ENCODE results near the gene NBR1. TPM values are rescaled to one million over a fixed set of nuclear protein-coding genes. Genes with fewer than 3 reads are reported as not detected.
"Not testable (repeated sequence)": the region's sequence is repeated elsewhere in the genome, so short reads cannot be mapped to it uniquely, and the experiment has no call there.

Gene NBR1
- total and polyA plus RNA-seq, 2 of the 4 experiments (the other 2 are of a cell fraction) = 52.4 to 132 TPM

GRCh38 chr17:43228020-43228782 lies 57.2 kb downstream of the NBR1 start, which contains the start of gene CCDC200:
Gene CCDC200 (minus strand): TSS chr17:43228623. CDS start chr17:43228554, 69 bp downstream.
- H3K27ac ChIP-seq (ENCODE audit: insufficient read depth, low read length); H3K18ac ChIP-seq (ENCODE audit: low read depth, low read length); H3K4me1 ChIP-seq (ENCODE audit: control insufficient read depth, insufficient read depth, low read length); H3K4ac ChIP-seq (ENCODE audit: low read depth, low read length); in situ Hi-C loops (cut with MboI; ENCODE audit: low sequenced_read_pairs); H3K9me3 ChIP-seq (ENCODE audit: control insufficient read depth, insufficient read depth, low read length); dilution Hi-C loops (cut with HindIII; ENCODE audit: low sequenced_read_pairs, unreplicated experiment); H3K9ac ChIP-seq (ENCODE audit: low read depth, low read length); H4K5ac ChIP-seq (ENCODE audit: low read depth, low read length); H3K14ac ChIP-seq (replicated peaks; ENCODE audit: low read depth, low read length); H2BK5ac ChIP-seq (ENCODE audit: low read depth, low read length, poor library complexity, severe bottlenecking); H3K56ac ChIP-seq (ENCODE audit: extremely low read depth, insufficient read depth, low read length); H3K4me3 ChIP-seq (ENCODE audit: insufficient read depth, low read depth, low read length); H2AK5ac ChIP-seq (ENCODE audit: low read depth, low read length); POLR2A ChIA-PET (ENCODE audit: unreplicated experiment); H2BK20ac ChIP-seq (ENCODE audit: low read depth, low read length); H2AK9ac ChIP-seq (replicated peaks; ENCODE audit: low read depth, low read length, poor library complexity); H4K8ac ChIP-seq (ENCODE audit: low read depth in 2 of 2, low read length in 2 of 2); H3K23ac ChIP-seq (ENCODE audit: low read depth, low read length); intact Hi-C loops (cut with micrococcal nuclease); ATAC-seq (ENCODE audit: low read depth); DNase-seq; H2BK120ac ChIP-seq (ENCODE audit: low read depth, low read length); H2BK15ac ChIP-seq (ENCODE audit: low read depth, low read length); H4K91ac ChIP-seq (ENCODE audit: insufficient read depth, low read depth, low read length); BruUV-seq (replicated peaks); H3K9me1 ChIP-seq (ENCODE audit: insufficient read depth, low read length); CTCF ChIA-PET; H4K20me1 ChIP-seq (ENCODE audit: insufficient read depth, low read length); H3K27me3 ChIP-seq (ENCODE audit: control insufficient read depth, insufficient read depth, low read length); H3K4me2 ChIP-seq (ENCODE audit: low read depth, low read length); H2AFZ ChIP-seq (replicated peaks; ENCODE audit: low read length, poor library complexity): not testable (repeated sequence)
- Histone ChIP-seq H3K79me1 (ENCODE audit: low read depth in 1 of 2, low read length in 2 of 2) (peaks cover 0 to 11% of the 10 kb centered on the region in 2 experiments; a peak in 1 of 4 replicates), H3K36me3 (ENCODE audit: control insufficient read depth, insufficient read depth, low read length) (peaks cover 15% of the 10 kb centered on the region)
- WGBS, 2 experiments (ENCODE audit: extremely low coverage in 2 of 2, insufficient read length in 1 of 2) = no CpG with 5 or more reads among the region's 7 CpGs

- POLR2A ChIA-PET (ENCODE audit: unreplicated experiment); H3K4me2 ChIP-seq (ENCODE audit: low read depth, low read length); H3K27me3 ChIP-seq (ENCODE audit: control insufficient read depth, insufficient read depth, low read length); H3K18ac ChIP-seq (ENCODE audit: low read depth, low read length); dilution Hi-C loops (cut with HindIII; ENCODE audit: low sequenced_read_pairs, unreplicated experiment); H3K23ac ChIP-seq (ENCODE audit: low read depth, low read length); H3K4me3 ChIP-seq (ENCODE audit: insufficient read depth, low read depth, low read length); H2BK5ac ChIP-seq (ENCODE audit: low read depth, low read length, poor library complexity, severe bottlenecking); H3K27ac ChIP-seq (ENCODE audit: insufficient read depth, low read length); H2AFZ ChIP-seq (replicated peaks; ENCODE audit: low read length, poor library complexity); H2BK15ac ChIP-seq (ENCODE audit: low read depth, low read length); H2BK20ac ChIP-seq (ENCODE audit: low read depth, low read length); H2BK120ac ChIP-seq (ENCODE audit: low read depth, low read length); DNase-seq; H4K5ac ChIP-seq (ENCODE audit: low read depth, low read length); in situ Hi-C loops (cut with MboI; ENCODE audit: low sequenced_read_pairs); H2AK9ac ChIP-seq (replicated peaks; ENCODE audit: low read depth, low read length, poor library complexity); H3K79me1 ChIP-seq (ENCODE audit: low read depth in 1 of 2, low read length in 2 of 2); intact Hi-C loops (cut with micrococcal nuclease); H3K9ac ChIP-seq (ENCODE audit: low read depth, low read length); H3K36me3 ChIP-seq (ENCODE audit: control insufficient read depth, insufficient read depth, low read length); H2AK5ac ChIP-seq (ENCODE audit: low read depth, low read length); CTCF ChIA-PET; H4K8ac ChIP-seq (ENCODE audit: low read depth in 2 of 2, low read length in 2 of 2); H3K4ac ChIP-seq (ENCODE audit: low read depth, low read length); BruUV-seq (replicated peaks); H3K14ac ChIP-seq (replicated peaks; ENCODE audit: low read depth, low read length); H3K4me1 ChIP-seq (ENCODE audit: control insufficient read depth, insufficient read depth, low read length); H4K20me1 ChIP-seq (ENCODE audit: insufficient read depth, low read length); H4K91ac ChIP-seq (ENCODE audit: insufficient read depth, low read depth, low read length); H3K9me3 ChIP-seq (ENCODE audit: control insufficient read depth, insufficient read depth, low read length); H3K56ac ChIP-seq (ENCODE audit: extremely low read depth, insufficient read depth, low read length); H3K9me1 ChIP-seq (ENCODE audit: insufficient read depth, low read length): not testable (repeated sequence)
- WGBS, 2 experiments (ENCODE audit: extremely low coverage in 2 of 2, insufficient read length in 1 of 2) = no CpG with 5 or more reads among the region's 40 CpGs
- ATAC-seq (ENCODE audit: low read depth) = peak; percentile 48
Observed at GRCh38 chr17:43231205-43232020, 60.4 kb downstream of the NBR1 start.
